ENCODE data around the gene ALKBH3.

The ALKBH3 gene

DNA sequence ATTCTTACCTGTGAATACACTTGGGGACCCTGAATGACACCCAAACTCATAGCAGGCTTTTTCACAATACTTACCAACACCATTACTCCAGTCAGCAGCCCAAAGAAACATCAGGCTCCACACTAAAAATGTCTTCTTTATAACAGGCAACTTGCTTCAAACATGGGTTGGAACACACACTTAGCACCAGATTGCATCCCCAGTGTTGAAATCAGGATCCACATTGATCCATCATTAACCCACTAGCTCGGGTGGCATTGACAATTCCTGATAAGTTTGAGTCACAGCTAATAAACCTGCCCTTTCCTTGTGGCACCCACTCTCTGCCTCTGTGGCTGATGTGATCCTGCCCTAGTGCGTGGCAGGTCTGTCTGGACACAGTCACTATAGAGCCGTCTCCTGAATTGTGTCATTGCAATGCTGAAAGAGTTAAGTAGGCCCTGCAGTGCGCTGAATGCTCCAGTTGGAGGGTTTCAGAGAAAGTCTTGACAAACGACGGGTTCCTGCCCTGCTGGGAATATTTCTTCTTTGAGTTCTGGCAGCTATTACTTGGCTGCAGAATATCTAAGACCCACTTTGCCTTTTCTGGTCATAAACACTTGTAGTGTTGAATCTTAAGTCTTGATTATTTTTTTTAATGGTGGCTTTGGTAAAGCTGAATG is 42.2 kb downstream of the ALKBH3 start:
- DNase-seq (ENCODE audit: low read depth), result no peak

DNA sequence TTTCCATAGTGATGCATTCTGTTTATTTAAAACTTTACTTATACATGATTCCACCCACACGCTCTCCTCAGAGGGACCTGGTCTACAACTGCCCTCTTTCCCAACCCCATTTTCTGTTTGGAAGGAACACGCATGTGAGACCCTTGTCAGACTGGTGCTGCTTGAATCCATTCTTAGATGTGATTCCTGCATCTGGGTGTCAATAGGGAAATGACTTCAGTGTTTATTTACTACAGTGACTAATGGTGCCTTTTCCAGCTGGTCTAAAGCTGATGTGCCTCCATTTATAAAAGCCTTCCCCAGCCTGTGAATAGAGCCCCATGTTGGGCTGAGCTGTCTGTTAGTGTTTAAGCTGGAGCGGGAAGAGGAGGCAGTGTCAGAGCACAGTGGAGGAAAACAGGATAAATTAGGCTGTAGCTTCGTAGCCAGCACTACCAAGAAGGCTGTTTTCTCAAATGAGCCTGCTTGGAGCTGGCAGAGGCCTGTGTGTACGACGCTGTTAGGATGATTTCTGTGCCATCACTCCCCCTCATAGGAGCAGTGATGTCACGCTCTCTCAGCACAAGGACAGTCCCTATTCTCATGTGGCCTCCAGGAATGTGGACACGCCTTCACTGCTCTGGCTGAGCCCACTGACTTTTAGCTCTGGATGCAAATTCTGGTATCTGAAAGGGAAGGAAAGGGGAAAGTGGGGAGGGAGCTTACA is 42.9 kb downstream of the ALKBH3 start:
- no peak for DNase-seq (ENCODE audit: low read depth)

DNA sequence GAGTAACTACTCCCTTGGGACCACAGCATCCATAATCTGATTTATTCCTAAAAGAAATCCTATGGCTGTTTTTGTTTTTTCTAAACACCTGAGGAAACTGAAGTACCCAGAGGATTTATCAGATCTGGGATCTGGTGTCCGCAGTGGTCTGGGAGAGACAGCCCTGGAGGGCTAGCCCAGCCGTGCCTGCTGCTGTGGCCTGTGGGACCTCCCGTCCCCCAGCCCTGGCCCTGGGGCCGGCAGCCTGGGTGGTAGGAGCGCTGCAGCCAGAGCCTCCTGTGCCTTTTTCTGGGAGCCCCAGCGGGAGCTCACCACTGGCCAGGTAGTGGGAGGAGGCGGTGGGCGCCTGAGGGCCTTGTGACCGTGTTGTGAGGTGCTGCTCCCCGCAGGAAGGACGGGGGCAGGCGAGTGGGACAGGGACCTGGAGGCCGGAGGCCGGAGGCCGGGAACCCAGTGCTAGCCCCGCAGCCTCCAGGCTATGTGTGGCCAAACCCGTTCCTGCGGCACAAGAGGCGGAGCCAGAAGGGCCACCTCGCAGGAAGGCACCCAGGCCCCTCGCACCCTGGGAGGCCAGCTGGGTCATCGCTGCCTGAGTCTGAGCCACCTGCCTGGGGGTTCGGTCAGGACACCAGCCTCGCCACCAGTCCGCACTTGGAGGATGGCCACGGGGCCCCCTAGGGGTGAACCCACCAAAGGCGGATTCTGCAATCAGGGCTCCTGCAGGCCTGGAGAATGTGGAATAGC is 43.7 kb downstream of the ALKBH3 start:
- no peak for DNase-seq (ENCODE audit: low read depth)

DNA sequence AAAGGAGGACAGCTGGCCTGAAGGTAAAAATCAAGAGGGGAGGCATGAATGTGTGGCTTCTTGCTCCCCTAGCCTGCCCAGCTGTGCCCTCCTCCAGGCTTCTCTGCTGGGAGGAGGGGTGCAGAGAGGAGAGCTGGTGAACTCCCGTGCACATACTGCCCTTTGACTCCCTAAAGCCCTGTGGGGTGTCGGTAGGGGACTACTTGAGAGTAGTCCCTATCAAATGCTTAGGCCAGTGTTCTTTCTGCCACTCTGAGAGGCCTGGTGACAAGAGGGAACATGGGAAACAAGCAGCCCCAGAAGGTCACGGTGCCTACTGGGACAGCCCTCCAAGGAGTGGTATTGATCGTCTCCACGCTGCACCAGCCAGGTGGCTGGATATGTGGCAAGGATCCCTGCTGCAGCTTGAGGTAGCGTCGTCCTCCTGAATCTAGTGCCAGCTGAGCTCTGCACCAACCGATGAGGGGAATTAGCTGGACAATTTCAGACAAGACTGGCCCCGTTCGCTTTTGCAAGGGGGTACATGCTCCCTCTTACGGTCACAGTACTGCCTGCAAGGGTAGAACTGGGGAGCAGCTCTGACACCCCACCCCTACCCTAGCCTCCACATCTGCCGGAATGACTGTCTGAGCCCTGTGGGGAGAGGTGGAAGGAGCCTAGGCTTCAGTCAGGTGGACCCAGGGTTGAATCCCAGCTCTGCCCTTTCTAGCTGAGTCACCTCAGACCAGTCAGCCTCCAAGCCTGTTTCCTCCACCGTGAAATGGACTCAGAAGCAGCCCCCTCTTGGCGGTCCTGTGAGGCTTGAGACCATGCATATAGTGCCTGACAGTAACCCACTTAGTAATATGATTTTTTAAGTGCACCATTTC is 44.7 kb downstream of the ALKBH3 start:
- no peak for DNase-seq (ENCODE audit: low read depth)

DNA sequence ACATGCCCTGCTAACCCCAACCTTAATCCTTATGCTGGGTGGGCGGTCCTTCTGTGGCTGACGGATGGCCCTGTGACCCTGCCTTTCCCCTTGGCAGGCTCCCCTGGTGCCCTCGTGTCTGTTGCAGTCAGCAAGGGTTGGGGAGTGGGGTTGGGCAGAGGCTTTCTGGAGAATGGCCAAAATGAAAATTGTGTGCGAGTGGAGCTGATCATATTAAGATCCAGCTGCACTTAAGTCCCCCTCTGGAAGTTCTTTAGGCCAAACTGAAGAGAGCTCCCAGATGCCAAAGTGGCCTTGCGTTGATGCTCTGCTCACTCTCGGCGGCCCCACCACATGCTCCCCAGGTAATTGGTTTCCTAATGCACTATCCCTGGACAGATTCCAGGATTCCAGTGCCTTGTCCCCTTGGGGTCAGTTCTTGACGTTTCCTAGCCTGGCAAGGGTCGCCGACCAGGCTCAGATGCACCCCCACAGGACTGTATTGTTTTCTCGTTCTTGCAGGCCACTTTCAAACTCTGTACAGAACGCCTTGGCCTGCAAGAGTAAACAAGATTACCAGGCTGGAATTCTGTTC is 45.4 kb downstream of the ALKBH3 start:
- DNase-seq (ENCODE audit: low read depth), result no peak

DNA sequence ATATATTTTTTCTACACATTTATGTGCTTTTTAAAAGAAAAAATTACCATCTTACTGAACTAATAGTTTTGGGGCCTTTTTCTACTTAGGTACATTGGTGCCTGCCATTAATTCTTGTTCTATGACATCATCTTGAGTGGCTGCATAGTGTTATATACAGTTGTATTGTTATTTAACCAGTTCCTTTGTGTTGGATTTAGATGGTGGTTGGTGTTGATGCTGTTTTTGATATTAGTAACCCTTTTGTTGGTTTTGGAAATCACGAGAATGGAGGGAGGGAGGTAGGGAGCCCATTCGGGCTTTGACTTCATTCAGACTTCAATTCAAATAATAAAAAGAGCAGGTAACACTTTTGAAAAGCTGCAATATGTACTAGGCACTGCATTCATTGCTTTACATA is 46.4 kb downstream of the ALKBH3 start:
- no peak for DNase-seq (ENCODE audit: low read depth)

DNA sequence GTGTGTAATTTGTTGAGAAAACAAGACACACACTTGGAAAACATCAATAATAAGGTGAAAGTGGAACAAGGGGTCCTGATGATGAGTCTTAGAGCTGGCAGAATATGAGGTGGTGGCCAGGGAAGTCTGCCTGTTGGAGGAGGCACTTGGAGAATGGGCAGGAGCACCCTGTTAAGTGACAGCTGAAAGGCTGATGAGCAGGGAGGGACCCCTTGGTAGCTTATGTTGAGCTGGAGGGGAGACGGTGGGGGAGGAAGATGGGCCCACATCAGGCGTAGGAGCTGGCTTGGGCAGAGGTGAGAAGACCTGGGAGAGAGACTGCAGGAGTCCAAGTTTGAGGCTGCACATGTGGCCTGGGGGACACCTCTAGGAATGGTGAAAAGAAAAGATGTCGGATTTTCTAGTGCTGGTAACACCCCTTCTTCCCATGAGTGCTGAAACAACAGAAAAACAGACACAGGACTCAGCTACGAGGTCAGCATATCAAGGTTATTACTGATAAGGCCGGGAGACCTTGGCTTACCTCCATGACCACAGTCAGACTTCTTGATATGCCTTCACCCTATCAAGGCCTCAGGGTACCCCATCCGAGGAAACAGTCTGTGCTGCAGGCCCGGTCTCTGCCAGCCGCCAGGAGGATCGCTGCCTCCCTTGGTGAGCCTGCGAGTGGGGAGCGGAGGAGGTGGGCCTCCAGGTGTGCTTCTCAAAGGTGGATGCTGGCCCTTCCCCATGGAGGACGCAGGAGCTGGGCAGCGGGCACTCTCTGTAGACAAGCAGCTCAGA is 47.5 kb downstream of the ALKBH3 start:
- DNase-seq (ENCODE audit: low read depth), result no peak

DNA sequence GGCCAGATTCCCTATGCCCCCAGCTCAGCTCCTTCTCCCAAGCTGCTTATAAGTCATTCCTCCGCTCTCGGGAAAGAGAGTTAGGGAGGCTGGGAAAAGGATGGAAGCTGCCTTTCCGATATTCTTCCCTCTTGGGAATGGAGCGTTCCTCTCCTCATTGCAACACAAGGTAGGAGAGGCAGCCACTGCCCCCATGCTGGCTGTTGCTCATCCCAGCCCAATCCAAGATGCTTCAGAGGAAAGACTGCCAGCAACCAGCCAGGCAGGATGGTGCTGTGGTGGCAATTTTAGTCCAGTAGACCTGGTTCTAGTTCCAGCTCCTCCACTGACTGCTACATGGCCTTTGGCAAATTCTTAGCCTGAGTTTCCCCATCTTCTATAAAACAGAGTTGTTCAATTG is 48.1 kb downstream of the ALKBH3 start:
- DNase-seq (ENCODE audit: low read depth), result no peak

DNA sequence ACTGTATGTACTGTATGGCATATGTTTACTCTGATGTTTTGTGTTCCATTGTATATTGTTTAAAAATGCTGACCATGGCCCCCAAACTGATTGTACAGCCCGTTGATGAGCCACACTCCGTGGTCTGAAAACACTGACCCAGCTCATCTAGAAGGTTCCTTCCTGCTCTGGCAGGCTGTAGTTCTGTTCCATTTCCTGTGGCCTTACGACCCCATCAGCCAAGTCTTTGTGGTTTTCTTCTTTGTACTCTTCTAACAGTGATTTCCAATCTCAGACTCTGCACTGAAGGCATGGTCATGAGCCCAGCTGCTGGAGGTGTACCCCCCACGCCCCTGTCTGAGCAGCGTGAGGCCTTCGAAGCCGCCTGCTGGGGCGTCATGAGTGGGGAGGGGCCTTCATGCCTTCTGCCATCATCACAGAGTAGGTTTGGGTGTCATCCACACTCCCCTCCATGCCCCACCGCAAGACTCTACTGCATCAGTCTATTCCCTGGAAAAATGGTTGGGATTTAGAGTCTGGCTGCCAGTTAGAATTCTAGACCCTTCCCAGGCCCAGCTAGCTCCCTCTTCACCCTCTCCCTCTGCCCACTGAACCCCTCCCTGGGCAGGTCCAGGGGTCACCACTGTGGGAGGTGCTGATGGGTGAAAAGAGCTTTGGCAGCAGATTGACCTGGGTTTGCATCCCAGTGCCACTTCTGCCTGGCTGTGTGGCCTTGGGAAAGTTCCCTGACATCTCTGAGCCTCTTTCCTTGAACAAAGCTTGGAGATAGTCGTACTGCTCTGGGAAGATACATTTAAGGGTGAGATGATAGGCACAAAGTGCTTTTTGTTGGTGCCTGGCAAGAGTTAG is 50.5 kb downstream of the ALKBH3 start:
- DNase-seq (ENCODE audit: low read depth), result no peak

DNA sequence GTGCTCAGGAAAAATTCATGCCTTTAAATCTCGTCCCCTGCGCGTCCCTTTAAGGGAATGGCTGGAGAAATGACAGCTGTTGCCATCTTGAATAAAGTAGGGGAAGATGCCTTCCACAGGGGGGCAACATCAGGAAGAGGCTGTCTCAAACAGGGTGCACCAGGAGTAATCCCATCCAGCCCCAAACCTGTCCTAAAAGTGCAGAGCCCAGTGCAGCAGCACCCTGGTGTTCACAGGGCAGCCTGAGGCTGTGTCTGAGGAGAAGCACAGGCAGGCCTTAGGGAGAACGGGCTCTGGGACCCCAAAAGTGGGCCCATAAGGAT is 51.0 kb downstream of the ALKBH3 start:
- no peak for DNase-seq (ENCODE audit: low read depth)

DNA sequence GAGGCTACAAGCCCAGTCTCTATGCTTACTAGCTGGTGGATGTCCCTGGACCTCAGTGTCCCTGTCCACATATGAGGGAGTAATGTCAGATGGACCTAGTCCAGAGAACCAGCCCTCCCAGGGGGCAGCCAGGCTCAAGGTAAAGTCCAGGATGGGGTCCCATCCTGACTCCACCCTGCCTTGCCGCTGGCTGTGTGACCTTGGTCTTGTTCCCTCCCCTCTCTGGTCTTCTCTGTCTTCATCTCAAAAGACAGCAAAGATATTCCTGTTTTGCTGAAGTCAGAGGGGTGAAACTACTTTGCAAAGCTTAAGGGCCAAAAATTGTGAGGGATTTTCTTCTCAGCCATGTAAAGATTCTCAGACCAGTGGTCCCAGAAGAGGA is 52.6 kb downstream of the ALKBH3 start:
- DNase-seq (ENCODE audit: low read depth), result no peak

DNA sequence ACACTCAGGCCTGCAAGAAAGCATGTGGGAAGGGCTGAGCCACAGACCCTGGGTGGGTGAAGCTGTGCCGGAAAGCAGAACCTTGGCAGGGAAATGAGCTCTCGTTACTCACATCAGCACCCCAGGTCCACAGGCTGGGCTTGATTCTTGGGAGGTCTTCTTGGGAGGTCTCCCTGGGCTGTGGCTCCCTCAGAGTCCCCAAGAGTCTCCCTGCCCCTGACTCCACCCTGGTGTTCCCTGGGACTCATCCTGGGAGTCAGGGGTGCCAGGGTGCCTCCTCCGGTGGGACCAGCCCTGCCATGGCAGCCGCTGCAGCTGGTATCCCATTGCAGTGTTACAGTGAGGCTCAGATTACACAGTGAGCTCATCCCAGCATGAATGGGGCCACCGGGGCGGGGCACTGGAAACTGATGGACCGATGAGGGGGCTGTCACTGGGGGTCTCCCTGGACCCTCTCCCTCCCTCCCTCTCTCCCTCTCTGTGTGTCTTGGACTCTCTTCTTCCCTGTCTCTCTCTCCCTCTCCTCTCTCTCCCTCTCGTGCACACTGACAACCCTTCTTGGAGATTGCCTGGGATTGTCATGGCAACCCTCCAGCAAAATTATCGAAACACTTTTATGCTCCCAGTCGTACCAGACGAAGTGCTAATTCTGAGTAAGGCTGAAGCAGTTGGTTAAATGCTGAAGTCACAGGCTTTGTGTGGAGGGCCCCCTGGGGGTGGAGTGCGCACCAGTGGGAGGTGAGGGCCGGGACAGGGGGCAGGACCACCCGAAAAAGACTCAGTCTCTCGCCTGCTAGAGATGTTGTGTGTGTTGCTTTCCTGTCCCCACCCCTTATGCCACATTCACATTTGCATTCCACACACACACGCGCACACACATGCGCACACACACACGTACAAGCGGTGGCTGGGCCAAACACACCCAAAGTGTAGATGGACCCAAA is 53.2 kb downstream of the ALKBH3 start:
- DNase-seq (ENCODE audit: low read depth), result no peak

DNA sequence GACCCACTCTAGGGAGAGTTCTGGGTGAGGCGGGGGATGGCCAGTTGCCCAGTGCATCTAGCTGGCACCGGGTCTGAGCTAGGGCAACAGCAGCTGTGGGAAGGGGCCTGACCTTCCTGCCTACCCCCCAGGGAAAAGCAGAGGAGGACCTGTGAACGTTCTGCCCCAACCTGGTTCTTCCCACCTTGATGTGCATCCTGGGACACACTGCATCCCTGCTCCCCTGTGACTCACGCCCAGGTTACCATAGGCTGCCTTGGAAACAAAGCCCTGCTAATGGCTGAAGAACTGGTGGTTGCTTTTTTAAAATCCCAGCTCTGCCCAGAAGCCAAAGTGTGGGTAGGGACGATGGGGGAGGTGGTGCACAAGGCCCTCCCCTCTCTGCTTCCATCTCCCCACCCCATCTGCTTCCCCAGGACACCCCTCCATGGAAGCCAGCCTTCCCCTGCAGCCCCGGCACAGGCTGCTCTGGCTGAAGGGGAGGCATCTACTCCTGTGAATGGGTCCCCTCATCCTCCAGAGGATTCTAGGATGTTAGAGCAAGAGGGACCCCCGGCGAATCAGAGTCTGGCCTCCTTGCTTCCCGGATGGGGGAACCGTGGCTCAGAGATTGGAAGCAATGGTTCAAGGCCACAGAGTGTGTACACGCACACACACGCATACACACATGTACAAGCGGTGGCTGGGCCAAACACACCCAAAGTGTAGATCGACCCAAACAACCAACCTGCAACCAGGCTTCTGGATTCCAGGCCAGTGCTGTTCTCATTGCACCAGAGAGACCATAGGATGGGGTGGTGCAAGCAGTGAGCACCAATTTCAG is 54.2 kb downstream of the ALKBH3 start:
- DNase-seq (ENCODE audit: low read depth), result no peak

DNA sequence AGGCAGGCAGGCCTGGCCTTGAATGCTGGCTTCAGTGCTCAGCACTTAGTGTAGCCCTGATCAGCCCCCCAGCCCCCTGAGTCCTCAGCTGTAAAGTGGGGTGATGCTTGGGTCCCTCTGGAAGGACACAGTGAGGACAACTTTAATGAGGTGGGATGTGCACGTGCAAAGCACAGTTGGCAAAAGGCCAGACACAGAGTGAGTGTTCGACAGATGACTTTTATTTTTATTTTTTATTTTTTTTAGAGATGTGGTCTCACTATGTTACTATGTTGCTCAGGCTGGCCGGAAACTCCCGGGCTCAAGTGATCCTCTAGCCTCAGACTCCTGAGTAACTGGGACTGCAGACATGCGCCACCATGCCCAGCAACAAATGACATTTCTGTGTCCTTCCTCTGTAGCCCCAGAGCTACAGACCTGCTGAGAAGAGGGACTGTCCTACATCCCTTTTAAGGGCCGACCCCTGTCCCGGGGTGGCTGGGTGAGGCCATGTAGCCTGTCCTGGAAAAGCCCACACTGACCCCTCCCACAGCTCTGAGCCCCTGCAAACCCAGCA is 54.9 kb downstream of the ALKBH3 start:
- no peak for DNase-seq (ENCODE audit: low read depth)

DNA sequence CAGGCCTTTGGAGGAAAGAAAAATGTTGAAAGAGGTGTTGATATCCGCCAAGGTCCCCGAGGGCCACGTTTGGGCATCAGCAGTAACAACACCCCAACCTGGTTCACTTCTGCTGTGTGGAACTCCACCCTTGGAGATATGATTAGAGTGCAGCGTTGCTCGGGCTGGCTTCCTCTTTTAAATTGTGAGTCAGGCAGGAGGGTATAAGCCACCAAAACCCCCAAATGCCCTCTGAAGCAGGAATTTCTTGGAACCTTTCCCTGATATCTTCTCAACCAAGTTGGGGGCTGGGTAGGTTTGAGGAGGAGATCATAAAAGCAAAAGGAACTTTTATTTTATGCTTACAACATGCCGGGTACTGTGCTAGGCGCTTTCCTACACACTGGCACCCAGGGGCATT is 55.4 kb downstream of the ALKBH3 start:
- DNase-seq (ENCODE audit: low read depth), result no peak

DNA sequence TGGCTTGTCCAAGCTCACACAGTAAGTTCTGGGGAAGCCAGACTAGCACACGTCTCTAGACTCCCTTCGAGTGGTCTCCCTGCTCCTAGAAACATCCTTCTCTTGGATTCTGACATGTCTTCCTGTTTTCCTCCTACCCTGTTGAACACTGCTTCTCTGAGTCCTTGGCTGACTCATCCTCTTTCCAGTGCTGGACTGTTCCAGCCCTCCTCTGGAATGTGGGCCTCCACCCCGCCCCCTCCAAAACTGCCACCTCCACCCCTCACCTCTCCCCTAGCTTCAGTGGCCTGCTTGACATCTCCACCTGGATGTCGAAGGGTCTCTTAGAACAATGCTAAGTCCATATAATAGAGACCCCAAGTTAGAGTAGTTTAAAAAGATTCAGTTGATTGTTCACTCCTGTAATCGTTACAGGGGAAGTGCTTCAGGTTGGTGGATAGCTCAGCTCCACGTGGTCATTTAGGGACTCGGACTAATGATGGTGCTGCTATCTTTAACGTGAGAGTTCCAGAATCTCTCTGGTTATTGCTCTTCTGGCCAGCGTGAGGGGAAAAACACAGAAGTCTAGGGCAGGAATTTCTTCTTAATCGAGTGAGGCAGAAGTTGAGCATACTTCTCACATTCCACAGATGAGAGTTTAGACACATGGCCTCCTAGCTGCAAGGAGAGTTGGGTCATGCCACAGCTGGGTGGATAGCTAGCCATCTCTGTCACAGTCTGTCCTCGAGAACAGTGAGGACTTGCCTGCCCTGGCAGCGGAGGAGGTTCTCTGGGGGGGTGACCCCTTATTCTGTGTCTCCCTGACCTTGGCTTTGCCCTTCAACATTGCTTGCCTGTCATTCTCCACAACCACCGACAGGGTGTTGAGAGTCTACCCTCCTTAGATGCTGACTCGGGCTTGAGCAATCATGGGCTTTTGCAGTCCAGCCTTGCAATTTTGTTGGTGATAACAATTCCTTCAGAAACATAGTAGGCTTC is 57.1 kb downstream of the ALKBH3 start:
- peak; percentile 55 for DNase-seq (ENCODE audit: low read depth)
